Measurements from ENCODE around the gene ETFA. TPM values are rescaled to one million over a fixed set of nuclear protein-coding genes. Genes with fewer than 3 reads are reported as not detected.

Gene ETFA
- total RNA-seq, 1 donor from 2014 or later, result 97.5 TPM

DNA sequence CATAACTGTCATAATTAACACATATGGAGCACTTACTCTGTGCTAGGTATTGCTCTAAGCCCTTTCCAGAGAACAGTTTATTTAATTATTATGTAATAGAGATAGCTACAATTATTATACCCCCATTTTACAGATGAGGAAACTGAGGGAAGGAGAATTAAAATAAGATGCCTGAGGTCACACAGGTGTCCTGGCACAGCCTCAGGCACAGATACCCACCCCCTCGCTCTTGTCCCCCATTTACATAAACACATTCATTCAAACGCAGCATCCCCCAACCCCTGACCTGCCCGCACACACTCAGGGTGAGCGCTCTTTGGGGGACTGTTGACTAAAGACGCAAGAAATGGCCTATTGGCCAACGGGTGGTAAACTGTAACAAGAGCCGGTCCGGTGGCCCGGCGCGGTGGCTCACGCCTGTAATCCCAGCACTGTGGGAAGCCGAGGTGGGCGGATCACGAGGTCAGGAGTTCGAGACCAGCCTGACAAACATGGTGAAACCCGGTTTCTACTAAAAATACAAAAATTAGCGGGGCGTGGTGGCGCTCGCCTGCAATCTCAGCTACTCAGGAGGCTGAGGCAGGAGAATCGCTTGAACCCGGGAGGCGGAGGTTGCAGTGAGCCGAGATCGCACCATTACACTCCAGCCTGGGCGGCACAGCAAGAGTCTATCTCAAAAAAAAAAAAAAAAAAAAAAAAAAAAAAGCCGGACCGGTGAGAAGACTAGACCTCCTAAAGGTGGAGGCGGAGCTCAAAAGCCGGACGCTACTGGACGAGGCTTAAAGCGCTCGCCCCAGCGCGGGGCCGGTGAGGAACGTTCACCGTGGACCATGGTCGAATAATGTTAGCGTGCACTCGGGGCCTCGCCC, 23.4 kb upstream of the ETFA start:
- H3K9me3 ChIP-seq, result no peaks in the 10 kb centered on the region
- peaks cover 4% of the 10 kb centered on the region for H3K27me3 ChIP-seq
- TF ChIP-seq POLR2A (IDR thresholded peaks at IDR 0.05) (no peak), POLR2AphosphoS5 (IDR thresholded peaks at IDR 0.05; ENCODE audit: insufficient read depth in 1 of 2, low read depth in 1 of 2) (no peak)
- TF ChIP-seq, protein P1, sequence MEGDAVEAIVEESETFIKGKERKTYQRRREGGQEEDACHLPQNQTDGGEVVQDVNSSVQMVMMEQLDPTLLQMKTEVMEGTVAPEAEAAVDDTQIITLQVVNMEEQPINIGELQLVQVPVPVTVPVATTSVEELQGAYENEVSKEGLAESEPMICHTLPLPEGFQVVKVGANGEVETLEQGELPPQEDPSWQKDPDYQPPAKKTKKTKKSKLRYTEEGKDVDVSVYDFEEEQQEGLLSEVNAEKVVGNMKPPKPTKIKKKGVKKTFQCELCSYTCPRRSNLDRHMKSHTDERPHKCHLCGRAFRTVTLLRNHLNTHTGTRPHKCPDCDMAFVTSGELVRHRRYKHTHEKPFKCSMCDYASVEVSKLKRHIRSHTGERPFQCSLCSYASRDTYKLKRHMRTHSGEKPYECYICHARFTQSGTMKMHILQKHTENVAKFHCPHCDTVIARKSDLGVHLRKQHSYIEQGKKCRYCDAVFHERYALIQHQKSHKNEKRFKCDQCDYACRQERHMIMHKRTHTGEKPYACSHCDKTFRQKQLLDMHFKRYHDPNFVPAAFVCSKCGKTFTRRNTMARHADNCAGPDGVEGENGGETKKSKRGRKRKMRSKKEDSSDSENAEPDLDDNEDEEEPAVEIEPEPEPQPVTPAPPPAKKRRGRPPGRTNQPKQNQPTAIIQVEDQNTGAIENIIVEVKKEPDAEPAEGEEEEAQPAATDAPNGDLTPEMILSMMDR (IDR thresholded peaks at IDR 0.05), result no peak
- intact Hi-C loops (cut with DNase I), result loop anchor here (10.0 kb wide), 1 partner anchor 140 kb away; no protein-coding TSS in a partner anchor
- H3K27ac ChIP-seq, result no peak overlapping the region
- peak in 1 of 2 donors; percentile 58 for DNase-seq (ENCODE audit: extremely low spot score in 2 of 2)
- peaks cover 30% of the 10 kb centered on the region for H3K4me1 ChIP-seq
- no peaks in the 10 kb centered on the region for H3K36me3 ChIP-seq
- no peak overlapping the region for H3K4me3 ChIP-seq

DNA sequence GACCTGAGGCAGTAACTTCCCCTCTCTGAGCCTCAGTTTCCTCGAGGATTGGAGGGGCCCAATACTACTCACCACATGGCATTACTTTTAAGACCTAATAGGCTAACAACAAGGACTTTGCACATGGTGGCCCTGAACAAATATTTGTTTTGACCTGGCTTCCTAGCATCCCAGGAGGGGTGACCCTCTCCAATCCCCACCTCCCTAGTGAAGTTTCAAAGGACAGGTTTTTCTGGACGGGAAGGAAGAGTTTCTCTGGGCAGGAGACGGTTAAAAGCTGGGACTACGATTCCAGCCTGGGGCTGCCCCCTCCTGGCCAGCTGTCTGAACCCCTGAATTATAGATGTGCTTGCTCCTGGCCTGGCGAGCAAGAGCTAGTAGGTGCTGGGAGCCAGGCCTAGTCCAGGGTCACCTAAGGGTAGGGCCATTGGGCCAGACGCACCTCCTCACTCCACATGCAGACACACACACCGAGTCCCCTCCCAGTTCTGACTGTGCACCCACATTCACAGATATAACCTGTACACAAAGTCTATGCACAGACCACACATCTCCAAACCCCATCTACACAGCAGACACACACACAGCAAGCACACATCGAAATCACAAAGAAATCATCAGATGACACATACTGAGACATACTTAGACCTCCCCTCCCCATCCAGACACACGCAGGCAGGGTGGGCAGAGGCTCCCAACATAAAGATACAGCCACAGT, 22.6 kb upstream of the ETFA start:
- Histone ChIP-seq H3K27me3 (peaks cover 4% of the 10 kb centered on the region), H3K4me3 (no peak overlapping the region), H3K36me3 (no peaks in the 10 kb centered on the region), H3K4me1 (peaks cover 25% of the 10 kb centered on the region), H3K27ac (no peak overlapping the region), H3K9me3 (no peaks in the 10 kb centered on the region)
- intact Hi-C loops (cut with DNase I), result loop anchor here (10.0 kb wide), 1 partner anchor 139 kb away; no protein-coding TSS in a partner anchor
- peak in 1 of 2 donors; percentile 83 for DNase-seq (ENCODE audit: extremely low spot score in 2 of 2)
- TF ChIP-seq, protein P1 (IDR thresholded peaks at IDR 0.05), result no peak

DNA sequence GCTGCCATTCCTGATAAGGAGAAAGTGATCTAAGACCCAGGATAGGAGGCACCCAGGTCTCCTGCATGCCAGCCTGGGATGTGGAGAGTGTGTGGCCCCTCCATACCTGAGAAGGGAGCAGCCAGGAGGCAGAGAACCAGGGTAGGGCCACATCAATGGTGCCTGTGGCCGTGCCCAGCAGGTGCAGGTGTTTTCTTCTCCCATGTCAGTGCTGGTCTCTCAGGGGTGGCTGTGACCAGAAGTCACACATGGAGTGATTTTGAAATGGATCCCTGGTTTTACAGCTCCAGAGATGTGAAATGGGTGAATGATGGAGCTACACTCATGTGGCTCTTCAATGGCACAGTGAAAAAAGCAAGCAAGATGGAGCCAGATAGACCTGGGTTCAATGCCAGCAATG, 22.0 kb upstream of the ETFA start:
- H3K4me3 ChIP-seq, result no peak overlapping the region
- H3K27me3 ChIP-seq, result peaks cover 4% of the 10 kb centered on the region
- TF ChIP-seq, protein P1 (IDR thresholded peaks at IDR 0.05), result no peak
- no peaks in the 10 kb centered on the region for H3K36me3 ChIP-seq
- no peak for DNase-seq (ENCODE audit: extremely low spot score in 2 of 2)
- no peak overlapping the region for H3K27ac ChIP-seq
- intact Hi-C loops (cut with DNase I), result loop anchor here (10.0 kb wide), 1 partner anchor 139 kb away; no protein-coding TSS in a partner anchor
- H3K4me1 ChIP-seq, result peaks cover 25% of the 10 kb centered on the region
- no peaks in the 10 kb centered on the region for H3K9me3 ChIP-seq

DNA sequence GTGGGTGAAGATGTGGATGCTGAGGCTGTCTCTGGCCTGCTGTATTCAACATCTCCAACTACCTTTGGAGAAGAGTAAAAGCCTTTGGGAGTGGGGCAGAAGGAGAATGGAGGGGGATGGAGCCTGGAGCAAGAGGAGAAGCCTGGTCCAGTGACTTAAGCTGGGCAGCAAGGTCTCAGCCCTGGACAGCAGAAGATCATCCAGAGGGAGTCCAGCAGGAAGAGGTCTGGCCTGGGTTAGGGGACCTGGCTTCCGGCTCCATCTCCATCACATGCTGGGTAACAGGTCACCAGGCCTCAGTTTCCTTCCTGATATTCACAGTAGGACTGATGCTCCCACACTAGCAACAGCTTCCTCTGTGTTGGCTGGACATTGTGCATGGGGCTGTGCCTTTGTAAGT, 21.5 kb upstream of the ETFA start:
- Histone ChIP-seq H3K27ac (no peak overlapping the region), H3K27me3 (peaks cover 4% of the 10 kb centered on the region), H3K9me3 (no peaks in the 10 kb centered on the region), H3K4me3 (no peak overlapping the region), H3K4me1 (peaks cover 22% of the 10 kb centered on the region), H3K36me3 (no peaks in the 10 kb centered on the region)
- intact Hi-C loops (cut with DNase I), result loop anchor here (10.0 kb wide), 1 partner anchor 138 kb away; no protein-coding TSS in a partner anchor
- no peak for DNase-seq (ENCODE audit: extremely low spot score in 2 of 2)
- TF ChIP-seq POLR2A (IDR thresholded peaks at IDR 0.05), result no peak
- TF ChIP-seq, protein P1 (IDR thresholded peaks at IDR 0.05), result no peak
- TF ChIP-seq POLR2AphosphoS5 (IDR thresholded peaks at IDR 0.05; ENCODE audit: insufficient read depth in 1 of 2, low read depth in 1 of 2), result no peak

All from vagina (tissue), 2 donors.